HG03045 (cell line): Measurements from ENCODE around the gene INVS.
"Not testable (repeated sequence)": the region's sequence is repeated elsewhere in the genome, so short reads cannot be mapped to it uniquely, and the experiment has no call there.

ENCODE experiments used
- ATAC-seq: cut with Tn5 transposase; IDR thresholded peaks from one replicate; pipeline ENCODE4 v1.9.1; 2021; ENCODE audit warnings: mild to moderate bottlenecking, moderate library complexity; ENCODE audit not compliant: unreplicated experiment

The INVS gene

DNA sequence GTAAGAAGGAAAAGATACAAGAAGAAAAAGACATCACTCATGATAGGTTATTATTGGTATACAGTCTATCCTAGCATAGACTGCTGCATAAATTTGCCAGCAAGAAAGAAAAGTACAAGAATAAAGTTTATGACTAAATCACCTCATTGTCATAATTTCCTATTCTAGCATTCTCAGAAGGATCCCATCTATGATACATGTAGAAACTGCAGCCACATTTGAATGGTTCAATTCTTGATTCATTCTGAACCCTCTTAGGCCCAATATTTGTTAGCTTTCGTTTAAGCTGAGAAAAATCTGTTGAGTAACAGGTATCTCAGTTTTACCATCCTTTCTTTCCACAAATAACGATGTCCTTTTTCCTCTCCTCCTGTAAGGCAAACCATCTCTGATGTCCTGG lies 21.2 kb downstream of the INVS start:
- ATAC-seq: no peak

DNA sequence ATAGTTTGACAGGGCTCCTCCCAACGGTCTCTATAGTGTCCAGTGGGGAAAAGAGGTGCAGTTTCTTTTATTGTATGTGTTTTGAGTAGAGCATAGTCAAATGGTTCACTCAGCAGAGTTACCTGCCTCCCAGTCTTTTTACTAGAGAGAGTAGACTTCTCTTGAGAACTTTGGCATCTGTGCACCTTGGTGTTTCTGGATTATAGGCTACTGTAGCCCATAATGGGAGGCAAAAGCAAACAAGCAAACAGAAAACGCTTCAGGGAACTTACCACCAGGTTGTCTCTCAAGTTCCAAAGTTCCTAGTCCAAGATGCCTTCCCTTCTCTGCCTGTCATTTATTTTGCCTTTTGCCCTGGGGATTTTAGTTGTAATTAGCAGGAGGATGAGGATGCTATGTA lies 26.2 kb downstream of the INVS start:
- no peak for ATAC-seq

DNA sequence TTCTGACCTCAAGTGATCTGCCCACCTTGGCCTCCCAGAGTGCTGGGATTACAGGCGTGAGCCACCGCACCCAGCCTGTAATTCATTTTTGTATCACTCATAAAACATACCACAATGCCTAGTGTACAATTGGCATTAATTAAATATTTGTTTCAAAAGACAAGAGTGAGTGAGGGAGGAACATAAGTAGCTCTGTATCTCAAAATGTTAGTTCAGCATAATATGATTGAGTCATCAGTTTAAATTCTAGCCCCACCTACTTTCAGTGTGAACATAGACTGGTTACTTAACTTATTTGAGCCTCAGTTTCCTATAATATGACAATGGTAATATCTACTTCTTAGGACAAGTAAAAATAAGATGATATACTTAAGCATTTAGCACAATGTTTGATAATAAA lies 26.9 kb downstream of the INVS start:
- ATAC-seq: no peak

DNA sequence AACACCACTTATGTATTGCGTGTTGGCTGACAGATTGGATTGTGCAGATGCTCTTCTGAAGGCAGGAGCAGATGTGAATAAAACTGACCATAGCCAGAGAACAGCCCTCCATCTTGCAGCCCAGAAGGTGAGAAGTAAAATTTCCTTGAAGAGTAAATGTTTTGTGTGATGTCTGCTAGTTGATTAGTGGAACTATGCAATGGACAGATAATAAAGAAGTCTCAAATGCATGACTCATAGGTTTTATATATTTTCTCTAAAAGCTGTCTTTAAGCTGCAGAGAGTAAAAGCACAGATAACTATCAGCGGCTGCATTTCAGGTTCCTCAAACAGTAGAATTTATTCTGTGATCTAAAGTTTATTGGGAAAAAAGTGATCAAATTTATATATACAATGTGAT lies 27.4 kb downstream of the INVS start:
- ATAC-seq: no peak

DNA sequence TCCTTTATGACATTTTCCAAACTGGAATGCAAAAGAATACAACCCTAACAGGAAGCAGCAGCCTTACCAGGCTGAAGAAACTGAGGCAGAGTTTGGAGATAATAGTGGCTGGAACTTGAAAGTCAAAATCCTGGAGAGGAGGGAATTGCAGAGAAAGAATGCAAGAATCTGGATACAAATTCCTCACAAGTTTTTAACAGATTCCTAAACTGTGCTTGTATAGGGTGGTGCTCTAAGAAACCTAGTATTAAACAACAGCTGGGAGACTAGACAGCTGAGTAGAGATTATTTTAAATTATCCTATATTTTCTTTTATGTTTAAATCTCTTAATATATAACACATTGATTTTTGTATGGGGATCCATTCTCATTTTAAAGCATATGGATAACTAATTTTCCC lies 30.7 kb downstream of the INVS start:
- no peak for ATAC-seq

DNA sequence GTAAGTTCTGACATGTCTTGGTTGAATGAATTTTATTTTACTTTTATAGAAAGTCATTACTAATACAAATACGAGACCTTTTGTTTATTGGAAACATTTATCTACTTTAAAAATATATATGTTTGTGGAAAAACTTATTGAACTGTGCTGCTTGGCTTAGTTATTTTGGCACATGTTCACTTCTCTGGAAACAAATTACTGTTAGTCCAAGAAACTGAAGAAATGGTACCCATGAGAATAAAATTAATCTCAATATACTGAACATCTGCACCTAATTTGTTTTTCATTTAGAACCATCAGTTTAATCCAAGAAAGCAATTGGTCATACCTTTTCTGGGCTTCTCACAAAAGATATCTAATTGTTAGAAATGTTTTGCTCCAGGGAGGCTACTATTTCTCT lies 32.2 kb downstream of the INVS start:
- ATAC-seq: no peak

DNA sequence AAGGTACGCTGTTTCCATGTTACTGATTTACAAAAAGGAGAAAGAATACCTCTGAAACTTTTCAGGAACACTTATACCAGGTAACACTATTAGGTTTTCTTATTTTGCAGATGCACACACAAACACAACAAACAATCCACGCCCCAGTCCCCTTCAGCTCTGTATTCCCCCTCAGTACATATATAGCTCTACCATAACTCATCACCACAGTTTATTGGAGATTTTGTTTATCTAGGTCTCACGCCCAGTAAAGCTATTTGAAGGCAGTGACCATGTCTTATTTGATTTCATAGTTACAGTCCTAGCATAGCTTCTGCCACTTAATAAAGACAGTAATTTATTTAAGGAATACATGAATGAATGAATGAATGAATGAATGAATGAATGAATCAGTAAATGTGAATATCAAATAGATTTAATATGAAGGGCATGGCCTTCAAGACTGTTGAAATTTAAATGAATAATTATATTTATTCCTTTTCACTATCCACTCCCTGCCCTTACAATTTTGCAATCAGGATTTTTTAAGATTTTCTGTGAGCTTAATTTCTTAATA lies 32.9 kb downstream of the INVS start:
- ATAC-seq: no peak

DNA sequence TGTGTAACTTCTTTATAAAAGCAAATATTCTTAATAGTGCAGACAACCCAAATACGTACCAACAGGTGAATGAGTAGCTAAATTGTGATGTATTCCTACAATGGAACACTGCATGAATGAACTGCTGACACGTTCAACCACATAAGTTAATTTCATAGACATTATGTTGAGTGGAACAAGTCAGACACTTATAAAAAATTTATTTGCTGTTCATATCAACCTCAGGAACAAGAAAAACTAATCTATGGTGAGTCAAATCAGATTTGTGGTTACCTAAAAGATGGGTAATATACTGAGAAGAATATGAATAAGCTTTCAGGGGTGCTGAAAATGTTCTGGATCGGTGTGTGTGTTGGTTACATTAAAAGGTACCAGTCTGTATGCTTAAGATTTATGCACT lies 35.7 kb downstream of the INVS start:
- no peak for ATAC-seq

DNA sequence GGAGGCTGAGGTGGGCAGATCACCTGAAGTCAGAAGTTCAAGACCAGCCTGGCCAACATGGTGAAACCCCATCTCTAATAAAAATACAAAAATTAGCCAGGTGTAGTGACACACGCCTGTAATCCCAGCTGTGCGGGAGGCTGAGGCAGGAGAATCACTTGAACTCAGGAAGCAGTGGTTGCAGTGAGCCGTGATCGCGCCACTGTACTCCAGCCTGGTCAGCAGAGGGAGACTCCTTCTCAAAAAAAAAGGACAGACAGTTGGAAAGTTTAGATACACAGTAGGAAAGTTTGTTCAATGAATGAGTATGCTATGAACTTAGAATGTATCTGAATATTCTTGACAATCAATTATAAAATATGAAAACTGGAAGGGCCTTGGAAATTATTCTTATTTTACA lies 37.8 kb downstream of the INVS start:
- not testable (repeated sequence) for ATAC-seq

DNA sequence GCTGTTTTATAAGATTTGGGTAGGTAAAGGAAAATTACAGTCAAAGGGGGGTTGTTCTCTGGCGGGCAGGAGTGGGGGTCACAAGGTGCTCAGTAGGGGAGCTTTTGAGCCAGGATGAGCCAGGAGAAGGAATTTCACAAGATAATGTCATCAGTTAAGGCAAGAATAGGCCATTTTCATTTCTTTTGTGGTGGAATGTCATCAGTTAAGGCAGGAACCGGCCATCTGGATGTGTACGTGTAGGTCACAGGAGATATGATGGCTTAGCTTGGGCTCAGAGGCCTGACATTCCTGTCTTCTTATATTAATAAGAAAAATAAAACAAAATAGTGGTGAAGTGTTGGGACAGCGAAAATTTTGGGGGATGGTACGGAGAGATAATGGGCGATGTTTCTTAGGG lies 41.3 kb downstream of the INVS start:
- ATAC-seq: not testable (repeated sequence)

DNA sequence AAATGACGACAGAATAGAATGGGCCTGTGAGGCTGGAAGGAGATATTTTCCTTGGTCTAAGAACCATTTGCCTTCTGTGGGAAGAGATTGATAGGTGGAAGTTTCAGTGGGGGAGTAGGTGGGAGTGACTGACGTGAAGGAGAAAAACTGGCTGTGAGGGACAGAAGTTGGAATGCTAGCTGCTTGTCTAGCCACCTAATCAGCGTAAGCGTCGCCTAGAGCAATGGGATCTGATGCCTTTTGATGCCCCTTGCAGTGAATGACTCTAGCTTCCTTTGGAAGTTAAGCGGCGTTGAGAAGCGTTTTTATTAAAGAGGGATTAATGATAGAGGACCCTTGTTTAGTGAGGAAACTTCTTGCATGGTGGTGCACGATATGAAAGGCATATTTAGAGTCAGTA lies 42.8 kb downstream of the INVS start:
- not testable (repeated sequence) for ATAC-seq

DNA sequence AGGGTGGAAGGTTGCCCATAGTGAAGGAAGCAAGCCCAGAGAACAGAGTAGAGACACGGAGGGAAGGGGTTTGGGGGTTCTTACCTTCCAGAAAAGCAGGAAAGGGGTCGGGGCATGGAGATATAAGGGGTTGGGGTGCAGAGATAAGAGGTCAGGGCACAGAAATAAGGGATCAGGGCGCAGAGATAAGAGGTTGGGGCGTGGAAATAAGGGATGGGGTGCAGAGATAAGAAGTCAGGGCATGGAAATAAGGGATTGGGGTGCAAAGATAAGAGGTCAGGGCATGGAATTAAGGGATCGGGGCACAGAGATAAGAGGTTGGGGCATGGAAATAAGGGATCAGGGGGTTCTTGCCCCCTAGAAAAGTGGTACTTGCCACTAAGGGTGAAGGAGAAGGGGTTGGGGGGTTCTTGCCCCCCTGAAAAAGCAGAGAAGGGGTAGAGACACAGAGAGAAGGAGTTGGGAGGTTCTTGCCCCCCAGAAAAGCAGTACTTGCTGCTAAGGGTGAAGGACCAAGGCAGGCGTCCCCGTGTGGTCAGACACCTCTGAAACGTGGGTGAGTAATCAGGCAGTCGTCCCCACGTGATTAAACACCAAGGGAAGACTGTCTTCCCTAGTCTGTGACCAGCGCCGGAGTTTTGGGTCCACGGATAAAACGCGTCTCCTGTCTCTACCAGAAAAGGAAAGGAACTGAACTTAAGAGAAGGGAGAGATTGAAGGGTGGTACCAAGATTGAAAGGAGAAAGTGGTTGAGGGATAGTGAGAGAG lies 46.3 kb downstream of the INVS start:
- not testable (repeated sequence) for ATAC-seq

DNA sequence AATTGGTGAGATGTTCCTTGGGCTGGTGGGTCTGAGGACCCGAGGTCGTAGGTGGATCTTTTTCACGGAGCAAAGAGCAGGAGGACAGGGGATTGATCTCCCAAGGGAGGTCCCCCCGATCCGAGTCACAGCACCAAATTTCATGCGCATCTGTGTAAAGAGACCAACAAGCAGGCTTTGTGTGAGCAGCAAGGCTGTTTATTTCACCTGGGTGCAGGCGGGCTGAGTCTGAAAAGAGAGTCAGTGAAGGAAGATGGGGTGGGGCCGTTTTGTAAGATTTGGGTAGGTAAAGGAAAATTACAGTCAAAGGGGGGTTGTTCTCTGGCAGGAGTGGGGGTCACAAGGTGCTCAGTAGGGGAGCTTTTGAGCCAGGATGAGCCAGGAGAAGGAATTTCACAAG lies 46.9 kb downstream of the INVS start:
- ATAC-seq: not testable (repeated sequence)

DNA sequence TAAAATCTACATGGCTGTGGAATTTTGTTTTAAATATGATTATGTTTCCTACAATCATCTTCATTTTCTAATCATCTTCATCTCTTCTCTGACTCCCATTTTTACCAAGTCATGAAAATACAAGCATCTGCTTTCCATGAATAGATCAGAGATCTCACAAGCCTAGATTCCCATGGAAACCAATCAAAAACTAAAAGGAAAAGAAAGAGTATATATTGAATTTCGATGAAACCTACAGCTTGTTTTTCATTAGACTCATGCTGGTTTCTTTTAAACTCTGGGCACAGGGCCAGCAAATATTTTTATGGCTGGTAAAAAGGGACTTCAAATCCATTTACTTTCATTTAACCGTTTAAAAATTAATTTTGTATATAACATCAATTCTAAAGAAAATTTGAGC lies 51.2 kb downstream of the INVS start:
- no peak for ATAC-seq

DNA sequence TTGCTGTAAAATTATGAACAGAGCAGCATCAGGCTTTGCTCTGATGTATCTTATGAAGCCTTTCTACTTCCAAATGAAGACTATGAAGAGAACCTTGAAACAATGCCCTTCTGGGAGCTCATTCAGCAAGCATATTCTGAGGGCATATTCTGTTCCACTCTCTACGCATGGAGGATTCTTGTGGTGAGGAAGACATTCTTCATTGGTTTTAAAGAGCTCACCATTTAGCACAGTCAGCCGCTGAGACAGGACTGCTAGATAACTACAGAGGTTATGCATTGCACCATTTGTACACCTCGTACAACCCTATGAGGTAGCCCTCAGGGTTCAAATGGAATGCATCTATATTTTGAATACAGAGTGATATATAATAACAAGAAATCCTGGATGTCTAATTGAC lies 61.0 kb downstream of the INVS start:
- no peak for ATAC-seq

DNA sequence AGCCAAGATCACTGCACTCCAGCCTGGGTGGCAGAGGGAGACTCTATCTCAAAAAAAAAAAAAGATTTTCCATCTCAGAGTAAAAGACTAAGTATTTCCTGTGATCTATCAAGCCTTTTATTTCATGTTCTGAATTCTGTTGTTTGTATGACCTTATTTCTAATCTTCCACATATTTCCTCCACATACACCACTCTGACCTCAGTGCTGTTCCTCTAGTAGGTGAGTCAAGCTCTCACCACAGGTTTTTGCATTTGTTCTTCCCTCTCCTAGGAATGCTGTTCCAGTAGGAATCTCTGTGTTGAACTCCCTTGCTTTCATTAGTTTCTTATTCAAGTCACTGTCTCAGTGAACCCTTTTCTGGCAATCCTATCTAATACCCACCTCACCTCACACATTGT lies 68.1 kb downstream of the INVS start:
- ATAC-seq: no peak

DNA sequence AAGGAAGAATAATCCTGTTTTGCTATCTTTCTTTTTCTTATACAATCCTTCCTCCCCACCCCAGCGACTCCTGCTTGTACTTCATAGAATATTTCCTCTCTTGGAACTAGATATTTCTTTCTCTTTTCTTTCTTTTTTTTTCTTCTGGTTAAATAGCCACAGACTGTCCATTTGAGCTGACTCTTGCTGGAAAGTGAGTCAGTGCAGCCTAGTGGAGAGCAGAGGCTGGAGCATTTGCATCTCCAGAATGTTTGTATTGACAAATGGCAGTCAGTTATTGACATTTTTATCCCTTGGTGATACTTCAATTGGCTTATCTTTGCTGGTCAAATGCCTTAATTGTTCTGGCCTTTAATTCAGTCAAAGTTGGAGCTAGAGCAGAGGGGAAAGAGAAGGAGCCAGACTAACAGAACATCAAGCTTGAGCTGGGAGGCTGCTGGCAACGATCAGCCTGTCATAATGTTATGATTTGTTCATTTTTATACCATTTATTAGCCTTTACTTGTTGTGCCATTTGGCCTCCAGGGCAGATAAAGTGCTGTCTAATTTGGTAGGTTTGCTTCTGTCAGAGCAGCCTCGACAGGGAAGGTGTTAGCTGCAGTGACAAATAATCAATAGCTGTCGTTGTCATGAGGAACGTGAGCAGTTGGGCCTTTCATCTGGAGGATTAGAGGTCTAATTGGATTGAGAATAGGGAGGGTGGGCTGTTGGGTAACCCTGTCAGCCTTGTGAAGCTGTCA lies 69.0 kb downstream of the INVS start:
- ATAC-seq: no peak

DNA sequence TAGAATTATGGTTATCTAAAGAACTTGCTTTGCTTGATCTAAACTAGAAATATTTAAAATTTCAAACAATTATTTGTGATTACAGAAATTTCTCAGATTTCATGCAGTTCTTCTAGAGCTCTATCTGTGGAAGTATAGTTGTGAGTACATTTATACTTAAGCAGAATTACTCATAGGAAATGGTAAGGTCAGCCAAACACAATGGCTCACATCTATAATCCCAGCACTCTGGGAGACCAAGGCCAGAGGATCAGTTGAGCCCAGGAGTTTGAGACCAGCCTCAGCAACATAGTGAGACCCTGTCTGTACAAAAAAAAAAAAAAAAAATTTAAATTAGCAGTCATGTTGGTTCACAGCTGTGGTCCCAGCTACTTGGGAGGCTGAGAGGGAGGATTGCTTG lies 71.0 kb downstream of the INVS start:
- ATAC-seq: no peak

DNA sequence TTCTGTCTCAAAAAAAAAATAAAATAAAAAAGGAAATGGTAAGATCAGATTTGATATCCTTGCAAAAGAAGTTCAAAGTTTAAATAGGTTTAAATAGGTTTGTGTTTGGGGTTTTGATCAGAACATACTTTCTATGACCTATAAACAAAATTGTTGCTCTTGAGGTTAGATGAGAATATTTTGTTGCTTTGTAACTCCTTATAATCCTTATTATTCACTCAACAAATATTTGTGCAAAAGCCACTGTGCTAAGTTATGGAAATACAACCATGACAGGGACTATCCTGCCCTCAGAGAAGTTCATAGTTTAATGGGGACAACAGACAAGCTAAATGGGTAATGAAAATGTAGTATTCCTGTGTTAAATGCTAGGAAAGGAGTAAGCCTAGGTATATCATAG lies 71.5 kb downstream of the INVS start:
- no peak for ATAC-seq

DNA sequence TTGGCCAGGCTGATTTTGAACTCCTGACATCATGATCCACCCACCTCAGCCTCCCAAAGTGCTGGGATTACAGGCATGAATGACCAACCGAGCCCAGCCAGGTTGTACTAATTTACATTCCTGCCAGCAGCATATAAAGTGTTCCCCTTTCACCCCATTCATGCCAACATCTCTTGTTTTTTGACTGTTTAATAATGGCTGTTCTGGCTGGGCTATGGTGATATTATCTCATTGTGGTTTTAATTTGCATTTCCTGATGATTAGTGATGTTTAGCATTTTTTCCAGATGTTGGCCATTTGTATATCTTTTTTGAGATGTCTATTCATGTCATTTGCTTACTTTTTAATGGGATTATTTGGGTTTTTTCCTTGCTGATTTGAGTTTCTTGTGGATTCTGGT lies 87.3 kb downstream of the INVS start:
- ATAC-seq: no peak

DNA sequence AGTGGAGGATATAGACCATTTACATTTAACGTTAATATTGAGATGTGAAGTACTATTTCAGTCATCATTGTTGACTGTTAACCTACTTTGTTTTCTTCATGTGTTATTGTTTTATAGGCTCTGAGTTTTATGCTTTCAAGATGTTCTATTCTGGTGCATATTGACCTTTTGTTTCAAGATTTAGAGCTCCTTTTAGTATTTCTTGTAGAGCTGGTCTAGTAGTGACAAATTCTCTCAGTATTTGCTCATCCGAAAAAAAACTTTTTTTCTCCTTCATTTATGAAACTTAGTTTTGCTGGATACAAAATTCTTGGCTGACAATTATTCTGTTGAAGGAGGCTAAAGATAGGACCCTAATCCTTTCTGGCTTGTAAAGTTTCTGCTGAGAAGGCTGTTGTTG lies 91.3 kb downstream of the INVS start:
- ATAC-seq: no peak

DNA sequence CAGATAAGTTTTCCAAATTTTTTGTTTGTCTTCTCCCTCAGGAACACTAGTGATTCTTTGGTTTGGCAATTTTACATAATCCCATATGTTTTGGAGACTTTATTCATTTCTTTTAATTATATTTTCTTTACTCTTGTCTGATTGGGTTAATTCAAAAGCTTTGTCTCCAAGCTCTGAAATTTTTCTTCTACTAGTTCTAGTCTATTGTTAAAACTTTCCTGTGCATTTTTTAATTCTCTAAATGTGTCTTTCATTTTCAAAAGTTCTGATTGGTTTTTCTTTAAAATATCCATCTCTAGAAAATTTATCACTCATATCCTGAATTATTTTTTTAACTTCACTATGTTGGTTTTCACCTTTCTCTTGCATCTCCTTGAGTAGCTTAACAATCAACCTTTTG lies 92.2 kb downstream of the INVS start:
- no peak for ATAC-seq
